ENCODE results near the gene MAP2K5.

MAP2K5 gene

DNA sequence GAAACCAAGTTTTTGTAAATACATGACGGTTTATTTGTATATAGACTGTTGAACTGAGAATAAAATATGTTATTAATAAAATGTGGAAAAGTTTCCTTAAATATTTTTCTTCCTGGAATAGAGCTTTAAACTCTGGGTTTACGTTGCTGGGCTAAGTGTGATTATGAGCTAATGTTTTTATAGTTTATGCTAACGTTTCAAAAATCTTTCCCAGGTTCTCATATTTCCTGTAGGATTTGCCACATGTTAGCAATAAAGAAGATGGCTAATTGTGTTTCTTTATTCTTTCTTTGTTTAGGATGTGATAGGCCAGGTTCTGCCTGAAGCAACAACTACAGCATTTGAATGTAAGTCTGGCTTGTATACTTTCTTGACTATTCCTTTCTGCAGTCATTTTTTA lies 7.2 kb downstream of the MAP2K5 start (continued):
- TF ChIP-seq, protein P1, sequence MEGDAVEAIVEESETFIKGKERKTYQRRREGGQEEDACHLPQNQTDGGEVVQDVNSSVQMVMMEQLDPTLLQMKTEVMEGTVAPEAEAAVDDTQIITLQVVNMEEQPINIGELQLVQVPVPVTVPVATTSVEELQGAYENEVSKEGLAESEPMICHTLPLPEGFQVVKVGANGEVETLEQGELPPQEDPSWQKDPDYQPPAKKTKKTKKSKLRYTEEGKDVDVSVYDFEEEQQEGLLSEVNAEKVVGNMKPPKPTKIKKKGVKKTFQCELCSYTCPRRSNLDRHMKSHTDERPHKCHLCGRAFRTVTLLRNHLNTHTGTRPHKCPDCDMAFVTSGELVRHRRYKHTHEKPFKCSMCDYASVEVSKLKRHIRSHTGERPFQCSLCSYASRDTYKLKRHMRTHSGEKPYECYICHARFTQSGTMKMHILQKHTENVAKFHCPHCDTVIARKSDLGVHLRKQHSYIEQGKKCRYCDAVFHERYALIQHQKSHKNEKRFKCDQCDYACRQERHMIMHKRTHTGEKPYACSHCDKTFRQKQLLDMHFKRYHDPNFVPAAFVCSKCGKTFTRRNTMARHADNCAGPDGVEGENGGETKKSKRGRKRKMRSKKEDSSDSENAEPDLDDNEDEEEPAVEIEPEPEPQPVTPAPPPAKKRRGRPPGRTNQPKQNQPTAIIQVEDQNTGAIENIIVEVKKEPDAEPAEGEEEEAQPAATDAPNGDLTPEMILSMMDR (tag by site-specific recombination; IDR thresholded peaks at IDR 0.05): no peak
- TF ChIP-seq ZNF157 (tag by site-specific recombination; IDR thresholded peaks at IDR 0.05): no peak
- peak; percentile 87 for TF ChIP-seq ZNF629 (tag by site-specific recombination; IDR thresholded peaks at IDR 0.05)
- TF ChIP-seq KLF9 (tag by site-specific recombination; IDR thresholded peaks at IDR 0.05; ENCODE audit: low read depth): no peak
- TF ChIP-seq ZNF133 (tag by site-specific recombination; IDR thresholded peaks at IDR 0.05): no peak
- TF ChIP-seq YY1 (tag by site-specific recombination; IDR thresholded peaks at IDR 0.05): no peak
- no peak for TF ChIP-seq ZNF169 (tag by site-specific recombination; IDR thresholded peaks at IDR 0.05)
- TF ChIP-seq ZNF610 (tag by site-specific recombination; IDR thresholded peaks at IDR 0.05; ENCODE audit: borderline replicate concordance): no peak
- TF ChIP-seq SP7 (tag by site-specific recombination; IDR thresholded peaks at IDR 0.05): no peak
- TF ChIP-seq ZNF221 (tag by site-specific recombination; IDR thresholded peaks at IDR 0.05; ENCODE audit: borderline replicate concordance): no peak
- peak; percentile 48; the same call in 1 of the 2 replicates for TF ChIP-seq WT1 (tag by site-specific recombination; IDR thresholded peaks at IDR 0.05)
- no peak for TF ChIP-seq ZNF664 (tag by site-specific recombination; IDR thresholded peaks at IDR 0.05)
- 0 out of 2 replicates have a peak, but pooled peaks have one; percentile 46 for TF ChIP-seq ZNF19 (tag by site-specific recombination; IDR thresholded peaks at IDR 0.05; ENCODE audit: low read depth)
- TF ChIP-seq ZNF548 (tag by site-specific recombination; IDR thresholded peaks at IDR 0.05): no peak
- no peak for TF ChIP-seq ZNF777 (tag by site-specific recombination; IDR thresholded peaks at IDR 0.05; ENCODE audit: borderline replicate concordance)
- no peak for TF ChIP-seq ZNF391 (tag by site-specific recombination; IDR thresholded peaks at IDR 0.05; ENCODE audit: borderline replicate concordance, low read depth)
- TF ChIP-seq ZNF843 (tag by site-specific recombination; IDR thresholded peaks at IDR 0.05): peak; percentile 53; the same call in 1 of the 2 replicates
- no peak for TF ChIP-seq ZNF335 (tag by site-specific recombination; conservative IDR thresholded peaks at IDR 0.05)
- TF ChIP-seq, protein P2, sequence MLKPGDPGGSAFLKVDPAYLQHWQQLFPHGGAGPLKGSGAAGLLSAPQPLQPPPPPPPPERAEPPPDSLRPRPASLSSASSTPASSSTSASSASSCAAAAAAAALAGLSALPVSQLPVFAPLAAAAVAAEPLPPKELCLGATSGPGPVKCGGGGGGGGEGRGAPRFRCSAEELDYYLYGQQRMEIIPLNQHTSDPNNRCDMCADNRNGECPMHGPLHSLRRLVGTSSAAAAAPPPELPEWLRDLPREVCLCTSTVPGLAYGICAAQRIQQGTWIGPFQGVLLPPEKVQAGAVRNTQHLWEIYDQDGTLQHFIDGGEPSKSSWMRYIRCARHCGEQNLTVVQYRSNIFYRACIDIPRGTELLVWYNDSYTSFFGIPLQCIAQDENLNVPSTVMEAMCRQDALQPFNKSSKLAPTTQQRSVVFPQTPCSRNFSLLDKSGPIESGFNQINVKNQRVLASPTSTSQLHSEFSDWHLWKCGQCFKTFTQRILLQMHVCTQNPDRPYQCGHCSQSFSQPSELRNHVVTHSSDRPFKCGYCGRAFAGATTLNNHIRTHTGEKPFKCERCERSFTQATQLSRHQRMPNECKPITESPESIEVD (tag by site-specific recombination; IDR thresholded peaks at IDR 0.05): peak; percentile 98
- no peak for TF ChIP-seq ZNF175 (tag by site-specific recombination; IDR thresholded peaks at IDR 0.05)
- peak; percentile 84 for TF ChIP-seq ZNF600 (tag by site-specific recombination; IDR thresholded peaks at IDR 0.05)
- TF ChIP-seq ZNF571 (tag by site-specific recombination; IDR thresholded peaks at IDR 0.05): no peak
- TF ChIP-seq ZBTB7A (tag by site-specific recombination; IDR thresholded peaks at IDR 0.05; ENCODE audit: low read depth): no peak
- TF ChIP-seq SETDB1 (IDR thresholded peaks at IDR 0.05; ENCODE audit: insufficient read length, low read length): no peak
- TF ChIP-seq ZNF660 (tag by site-specific recombination; IDR thresholded peaks at IDR 0.05): no peak
- TF ChIP-seq, protein P3, sequence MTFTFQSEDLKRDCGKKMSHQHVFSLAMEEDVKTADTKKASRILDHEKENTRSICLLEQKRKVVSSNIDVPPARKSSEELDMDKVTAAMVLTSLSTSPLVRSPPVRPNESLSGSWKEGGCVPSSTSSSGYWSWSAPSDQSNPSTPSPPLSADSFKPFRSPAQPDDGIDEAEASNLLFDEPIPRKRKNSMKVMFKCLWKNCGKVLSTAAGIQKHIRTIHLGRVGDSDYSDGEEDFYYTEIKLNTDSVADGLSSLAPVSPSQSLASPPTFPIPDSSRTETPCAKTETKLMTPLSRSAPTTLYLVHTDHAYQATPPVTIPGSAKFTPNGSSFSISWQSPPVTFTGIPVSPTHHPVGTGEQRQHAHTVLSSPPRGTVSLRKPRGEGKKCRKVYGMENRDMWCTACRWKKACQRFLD (tag by site-specific recombination; IDR thresholded peaks at IDR 0.05): no peak
- TF ChIP-seq, protein P4, sequence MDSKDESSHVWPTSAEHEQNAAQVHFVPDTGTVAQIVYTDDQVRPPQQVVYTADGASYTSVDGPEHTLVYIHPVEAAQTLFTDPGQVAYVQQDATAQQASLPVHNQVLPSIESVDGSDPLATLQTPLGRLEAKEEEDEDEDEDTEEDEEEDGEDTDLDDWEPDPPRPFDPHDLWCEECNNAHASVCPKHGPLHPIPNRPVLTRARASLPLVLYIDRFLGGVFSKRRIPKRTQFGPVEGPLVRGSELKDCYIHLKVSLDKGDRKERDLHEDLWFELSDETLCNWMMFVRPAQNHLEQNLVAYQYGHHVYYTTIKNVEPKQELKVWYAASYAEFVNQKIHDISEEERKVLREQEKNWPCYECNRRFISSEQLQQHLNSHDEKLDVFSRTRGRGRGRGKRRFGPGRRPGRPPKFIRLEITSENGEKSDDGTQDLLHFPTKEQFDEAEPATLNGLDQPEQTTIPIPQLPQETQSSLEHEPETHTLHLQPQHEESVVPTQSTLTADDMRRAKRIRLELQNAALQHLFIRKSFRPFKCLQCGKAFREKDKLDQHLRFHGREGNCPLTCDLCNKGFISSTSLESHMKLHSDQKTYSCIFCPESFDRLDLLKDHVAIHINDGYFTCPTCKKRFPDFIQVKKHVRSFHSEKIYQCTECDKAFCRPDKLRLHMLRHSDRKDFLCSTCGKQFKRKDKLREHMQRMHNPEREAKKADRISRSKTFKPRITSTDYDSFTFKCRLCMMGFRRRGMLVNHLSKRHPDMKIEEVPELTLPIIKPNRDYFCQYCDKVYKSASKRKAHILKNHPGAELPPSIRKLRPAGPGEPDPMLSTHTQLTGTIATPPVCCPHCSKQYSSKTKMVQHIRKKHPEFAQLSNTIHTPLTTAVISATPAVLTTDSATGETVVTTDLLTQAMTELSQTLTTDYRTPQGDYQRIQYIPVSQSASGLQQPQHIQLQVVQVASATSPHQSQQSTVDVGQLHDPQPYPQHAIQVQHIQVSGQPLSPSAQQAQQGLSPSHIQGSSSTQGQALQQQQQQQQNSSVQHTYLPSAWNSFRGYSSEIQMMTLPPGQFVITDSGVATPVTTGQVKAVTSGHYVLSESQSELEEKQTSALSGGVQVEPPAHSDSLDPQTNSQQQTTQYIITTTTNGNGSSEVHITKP (tag by site-specific recombination; IDR thresholded peaks at IDR 0.05): peak; percentile 92
- TF ChIP-seq ZNF837 (tag by site-specific recombination; IDR thresholded peaks at IDR 0.05): no peak
- TF ChIP-seq ZNF433 (tag by site-specific recombination; IDR thresholded peaks at IDR 0.05; ENCODE audit: low read depth): no peak
- TF ChIP-seq, protein P5, sequence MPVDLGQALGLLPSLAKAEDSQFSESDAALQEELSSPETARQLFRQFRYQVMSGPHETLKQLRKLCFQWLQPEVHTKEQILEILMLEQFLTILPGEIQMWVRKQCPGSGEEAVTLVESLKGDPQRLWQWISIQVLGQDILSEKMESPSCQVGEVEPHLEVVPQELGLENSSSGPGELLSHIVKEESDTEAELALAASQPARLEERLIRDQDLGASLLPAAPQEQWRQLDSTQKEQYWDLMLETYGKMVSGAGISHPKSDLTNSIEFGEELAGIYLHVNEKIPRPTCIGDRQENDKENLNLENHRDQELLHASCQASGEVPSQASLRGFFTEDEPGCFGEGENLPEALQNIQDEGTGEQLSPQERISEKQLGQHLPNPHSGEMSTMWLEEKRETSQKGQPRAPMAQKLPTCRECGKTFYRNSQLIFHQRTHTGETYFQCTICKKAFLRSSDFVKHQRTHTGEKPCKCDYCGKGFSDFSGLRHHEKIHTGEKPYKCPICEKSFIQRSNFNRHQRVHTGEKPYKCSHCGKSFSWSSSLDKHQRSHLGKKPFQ (tag by site-specific recombination; IDR thresholded peaks at IDR 0.05): peak; percentile 51; the same call in 1 of the 2 replicates
